ENCODE data around the gene MAST4. TPM values are rescaled to one million over a fixed set of nuclear protein-coding genes. Genes with fewer than 3 reads are reported as not detected.

The MAST4 gene
- total RNA-seq, 1 donor from 2014 or later: 55.2 TPM

DNA sequence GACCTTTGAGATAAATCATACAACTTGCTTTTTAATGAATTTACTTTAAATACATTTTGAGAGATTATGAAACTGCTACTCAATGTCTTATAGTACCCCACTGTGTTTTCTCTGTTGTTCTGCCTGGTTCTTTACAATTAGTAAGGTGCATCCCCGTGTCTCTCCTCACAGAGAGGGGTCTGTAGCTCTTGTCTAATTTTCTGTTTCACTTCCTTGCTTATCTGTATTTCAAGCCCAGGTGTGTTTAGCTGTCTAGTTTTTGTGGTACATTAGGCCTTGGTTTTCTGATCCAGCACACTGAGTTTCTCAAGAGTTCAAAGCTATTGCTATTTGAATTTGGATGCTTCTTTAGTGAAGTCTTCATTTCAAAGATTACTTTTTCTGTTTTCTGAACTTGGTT lies 105.1 kb downstream of the MAST4 start:
- intact Hi-C loops (cut with DNase I): no loop called here
- TF ChIP-seq CTCF (IDR thresholded peaks at IDR 0.05): no peak
- no peaks in the 10 kb centered on the region for H3K9me3 ChIP-seq
- DNase-seq (ENCODE audit: low spot score in 2 of 2): no peak
- H3K4me1 ChIP-seq: no peaks in the 10 kb centered on the region
- H3K4me3 ChIP-seq: no peak overlapping the region
- no peaks in the 10 kb centered on the region for H3K27me3 ChIP-seq
- no peaks in the 10 kb centered on the region for H3K36me3 ChIP-seq
- H3K27ac ChIP-seq: no peak overlapping the region

GRCh38 chr5:66702426-66702825 lies 106.2 kb downstream of the MAST4 start:
- Histone ChIP-seq H3K27ac (no peak overlapping the region), H3K9me3 (no peaks in the 10 kb centered on the region)

GRCh38 chr5:66704790-66705425 lies 108.7 kb downstream of the MAST4 start:
- TF ChIP-seq CTCF (IDR thresholded peaks at IDR 0.05): no peak
- intact Hi-C loops (cut with DNase I): no loop called here
- no peak overlapping the region for H3K27ac ChIP-seq
- no peak for DNase-seq (ENCODE audit: low spot score in 2 of 2)
- no peak overlapping the region for H3K4me3 ChIP-seq
- H3K4me1 ChIP-seq: no peaks in the 10 kb centered on the region
- H3K9me3 ChIP-seq: no peaks in the 10 kb centered on the region
- no peaks in the 10 kb centered on the region for H3K27me3 ChIP-seq
- H3K36me3 ChIP-seq: no peaks in the 10 kb centered on the region

More at GRCh38 chr5:66702426-66702825, 106.2 kb downstream of the MAST4 start:
- Histone ChIP-seq H3K27me3 (no peaks in the 10 kb centered on the region), H3K4me1 (no peaks in the 10 kb centered on the region), H3K4me3 (no peak overlapping the region), H3K36me3 (no peaks in the 10 kb centered on the region)
- no peak for TF ChIP-seq CTCF (IDR thresholded peaks at IDR 0.05)
- intact Hi-C loops (cut with DNase I): no loop called here
- DNase-seq (ENCODE audit: low spot score in 2 of 2): no peak

- DNase-seq (ENCODE audit: low spot score in 2 of 2): no peak
- Histone ChIP-seq H3K27ac (no peak overlapping the region), H3K4me3 (no peak overlapping the region), H3K4me1 (no peaks in the 10 kb centered on the region), H3K27me3 (no peaks in the 10 kb centered on the region), H3K36me3 (no peaks in the 10 kb centered on the region), H3K9me3 (no peaks in the 10 kb centered on the region)
- no peak for TF ChIP-seq CTCF (IDR thresholded peaks at IDR 0.05)
- intact Hi-C loops (cut with DNase I): no loop called here
Observed at GRCh38 chr5:66708368-66708767, 112.2 kb downstream of the MAST4 start.

DNA sequence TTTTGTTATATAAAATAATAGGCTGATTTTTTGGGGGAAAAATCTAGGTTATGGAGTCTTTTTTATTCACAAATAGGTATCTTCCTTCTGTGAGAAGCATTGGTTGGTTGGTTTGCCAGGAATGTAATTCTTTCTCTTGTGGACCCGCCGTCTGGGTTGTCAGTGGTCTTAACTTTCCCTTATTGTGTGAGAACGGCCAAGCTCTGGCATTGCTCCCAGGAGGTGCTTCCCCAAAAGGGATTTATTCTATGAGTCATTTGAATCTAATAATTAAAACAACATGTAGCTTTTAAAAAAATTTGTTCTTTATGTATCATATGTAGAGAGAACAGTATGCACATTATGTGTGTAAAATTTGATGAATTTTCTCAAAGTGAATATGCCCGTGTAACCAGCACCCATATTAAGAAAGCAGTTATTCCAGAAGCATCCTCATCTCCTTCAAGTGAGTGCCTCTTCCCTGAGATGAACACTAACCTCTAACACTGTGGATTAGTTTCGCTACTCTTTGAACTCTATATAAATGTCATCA lies 114.4 kb downstream of the MAST4 start:
- no peak for TF ChIP-seq CTCF (IDR thresholded peaks at IDR 0.05)
- Histone ChIP-seq H3K27ac (no peak overlapping the region), H3K36me3 (no peaks in the 10 kb centered on the region), H3K4me1 (no peaks in the 10 kb centered on the region), H3K9me3 (no peaks in the 10 kb centered on the region), H3K4me3 (no peak overlapping the region), H3K27me3 (no peaks in the 10 kb centered on the region)
- DNase-seq (ENCODE audit: low spot score in 2 of 2): no peak
- intact Hi-C loops (cut with DNase I): no loop called here
